Measurements from ENCODE around the gene ERMAP.
"Not testable (repeated sequence)": the region's sequence is repeated elsewhere in the genome, so short reads cannot be mapped to it uniquely, and the experiment has no call there.

Gene ERMAP

GRCh38 chr1:42807056-42807668 is 9.8 kb upstream of the ERMAP start:
- FAIRE-seq: no peak

- not testable (repeated sequence) for FAIRE-seq
These were observed 2.1 kb upstream of the ERMAP start for GRCh38 chr1:42814815-42815214.

DNA sequence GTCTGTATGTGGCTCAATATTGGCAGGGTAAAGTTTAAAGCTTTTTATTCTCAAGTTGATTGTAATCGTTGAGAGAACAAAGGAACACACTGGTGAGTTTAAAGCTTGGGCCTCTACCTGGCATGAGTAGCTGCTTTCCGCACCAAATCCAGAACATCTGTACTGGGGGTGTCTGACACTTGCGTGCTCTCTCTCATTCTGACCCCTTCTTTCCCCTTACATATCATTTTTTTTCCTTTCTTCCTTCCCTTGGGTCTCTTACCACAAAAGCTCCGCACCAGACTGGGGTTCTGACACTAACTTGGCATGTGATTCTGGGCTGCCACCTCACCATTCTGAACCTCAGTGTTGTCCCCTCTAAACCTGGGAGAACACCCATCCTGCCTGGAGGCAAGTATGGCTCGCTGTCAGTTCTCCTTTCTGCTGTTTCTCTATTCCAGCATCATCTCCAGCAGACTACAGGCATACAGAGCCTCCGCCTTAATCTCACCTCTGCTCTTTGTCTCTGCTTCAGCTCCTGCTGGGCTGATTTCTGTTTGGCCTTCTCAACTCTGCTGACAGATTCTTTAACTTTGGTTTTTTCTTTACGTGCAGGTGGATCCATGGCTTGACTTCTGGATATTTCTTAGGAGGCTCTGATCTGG is 859 bp upstream of the ERMAP start:
- FAIRE-seq: no peak

- no peak for FAIRE-seq
These were observed 482 bp downstream of the ERMAP start for GRCh38 chr1:42817440-42817767.

GRCh38 chr1:42817976-42818375 is 1.1 kb downstream of the ERMAP start:
- FAIRE-seq: no peak

GRCh38 chr1:42820813-42821212 is 3.9 kb downstream of the ERMAP start:
- FAIRE-seq: no peak

- FAIRE-seq: peak; percentile 81
These were observed 4.8 kb downstream of the ERMAP start for GRCh38 chr1:42821690-42822089.

GRCh38 chr1:42822800-42823392 is 6.0 kb downstream of the ERMAP start:
- no peak for FAIRE-seq

GRCh38 chr1:42824481-42825035 is 7.6 kb downstream of the ERMAP start:
- FAIRE-seq: no peak

DNA sequence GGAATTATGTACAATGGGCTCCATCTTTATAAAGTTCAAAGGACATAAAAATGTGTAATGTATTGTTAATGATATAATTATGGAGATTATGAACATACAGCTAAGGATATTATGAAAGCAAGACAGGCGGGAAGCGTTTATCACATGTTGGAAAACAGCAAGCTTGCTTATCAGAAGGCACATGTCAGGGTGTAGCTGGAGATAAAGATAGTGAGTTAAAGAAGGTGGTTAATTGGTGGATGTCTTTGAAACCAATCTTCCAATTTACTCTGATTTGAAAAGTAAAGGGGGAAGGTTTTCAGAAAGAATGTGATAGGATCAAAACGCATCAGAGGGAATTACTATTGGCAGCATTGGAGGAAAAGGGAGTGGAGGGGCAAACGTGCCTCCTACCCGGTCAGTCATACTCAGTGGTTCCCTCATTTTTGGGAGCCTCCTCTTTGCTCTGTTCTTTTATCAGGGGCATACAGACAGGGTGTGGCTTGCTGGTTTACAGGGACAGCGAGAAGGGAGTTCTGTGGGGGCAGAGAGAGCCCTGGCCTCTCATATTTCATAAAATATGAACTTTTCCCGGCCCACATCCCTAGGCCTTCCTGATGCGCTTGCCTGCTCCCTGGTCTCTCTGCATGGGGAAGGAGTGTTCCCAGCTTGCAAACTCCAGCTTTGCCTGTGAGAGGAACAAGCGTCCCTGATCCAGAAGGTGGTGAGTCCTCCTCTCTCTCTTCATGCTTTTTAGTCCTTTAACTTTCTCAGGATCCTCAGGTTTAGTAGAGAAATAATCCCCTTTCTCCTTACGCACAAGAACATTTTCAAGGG is 8.3 kb downstream of the ERMAP start:
- FAIRE-seq: no peak

GRCh38 chr1:42830631-42831030 is 13.7 kb downstream of the ERMAP start:
- FAIRE-seq: no peak

GRCh38 chr1:42831273-42831672 is 14.4 kb downstream of the ERMAP start:
- FAIRE-seq: no peak

DNA sequence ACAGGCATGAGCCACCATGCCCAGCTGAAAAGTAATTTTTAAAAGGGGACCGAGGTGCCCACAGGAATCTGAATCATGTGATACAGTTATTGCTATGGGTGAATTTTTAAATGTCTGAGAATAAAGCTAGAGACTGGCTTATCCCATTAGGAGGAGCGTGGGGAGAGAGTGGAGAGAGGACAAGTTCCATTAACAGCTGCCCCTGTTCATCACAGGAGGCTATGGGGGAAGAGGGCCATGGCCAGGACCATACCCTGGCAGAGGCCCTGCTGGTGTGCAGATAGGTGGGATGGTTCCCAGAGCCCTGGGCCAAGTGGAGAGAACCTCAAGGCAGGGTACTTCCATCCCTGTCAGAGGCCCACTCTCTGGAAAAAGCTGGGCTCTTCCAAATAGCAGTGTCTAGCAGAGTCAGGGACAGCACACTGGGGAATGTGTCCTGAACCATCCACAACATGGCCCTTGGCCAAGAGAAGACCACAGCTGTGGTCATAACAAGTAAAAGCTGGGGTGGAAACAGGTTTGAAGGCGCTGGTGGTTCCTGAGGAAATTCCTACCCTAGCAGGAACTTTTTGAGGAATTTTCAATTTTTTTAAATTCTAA is 15.8 kb downstream of the ERMAP start:
- FAIRE-seq: no peak

DNA sequence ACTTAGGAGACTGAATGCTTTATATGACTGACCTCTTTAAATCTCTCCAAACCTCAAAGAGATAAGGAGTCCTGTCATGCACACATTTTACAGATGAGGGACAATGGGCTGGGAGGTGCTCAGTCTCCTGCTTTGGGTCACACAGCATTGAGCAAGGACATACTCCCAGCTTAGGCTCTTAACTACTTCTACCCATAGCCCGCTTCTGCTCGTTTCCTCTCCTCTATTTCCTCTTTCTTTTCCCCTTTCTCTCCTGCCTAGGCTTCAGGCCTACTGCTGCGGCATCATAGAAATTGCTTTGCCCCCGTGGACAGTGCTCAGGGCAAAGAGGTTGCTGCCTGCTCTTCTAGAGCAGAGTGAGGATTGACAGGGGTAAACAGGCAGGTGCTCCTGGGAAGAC is 17.1 kb downstream of the ERMAP start:
- no peak for FAIRE-seq

GRCh38 chr1:42834803-42835202 is 17.9 kb downstream of the ERMAP start:
- no peak for FAIRE-seq

- FAIRE-seq: no peak
These were observed 18.5 kb downstream of the ERMAP start for GRCh38 chr1:42835422-42835821.

DNA sequence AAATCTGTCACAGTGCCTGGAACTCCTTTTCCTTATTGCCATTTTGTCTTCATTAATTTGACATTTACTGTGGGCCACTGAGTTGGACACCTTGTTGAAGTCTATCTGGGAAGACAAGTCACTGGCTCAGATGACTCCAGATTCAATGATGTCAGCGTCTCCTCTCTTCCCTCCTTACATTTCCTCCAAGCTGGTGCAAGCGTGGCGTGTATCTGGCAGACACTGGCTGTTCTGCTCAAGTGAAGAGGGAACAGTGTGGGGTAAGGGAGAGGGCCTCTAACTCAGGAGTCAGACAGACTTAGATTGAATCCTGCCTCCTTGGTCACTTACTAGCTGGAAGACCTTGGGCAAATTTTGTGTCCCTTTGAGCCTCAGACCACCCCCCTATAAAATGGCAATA is 20.8 kb downstream of the ERMAP start:
- FAIRE-seq: no peak

DNA sequence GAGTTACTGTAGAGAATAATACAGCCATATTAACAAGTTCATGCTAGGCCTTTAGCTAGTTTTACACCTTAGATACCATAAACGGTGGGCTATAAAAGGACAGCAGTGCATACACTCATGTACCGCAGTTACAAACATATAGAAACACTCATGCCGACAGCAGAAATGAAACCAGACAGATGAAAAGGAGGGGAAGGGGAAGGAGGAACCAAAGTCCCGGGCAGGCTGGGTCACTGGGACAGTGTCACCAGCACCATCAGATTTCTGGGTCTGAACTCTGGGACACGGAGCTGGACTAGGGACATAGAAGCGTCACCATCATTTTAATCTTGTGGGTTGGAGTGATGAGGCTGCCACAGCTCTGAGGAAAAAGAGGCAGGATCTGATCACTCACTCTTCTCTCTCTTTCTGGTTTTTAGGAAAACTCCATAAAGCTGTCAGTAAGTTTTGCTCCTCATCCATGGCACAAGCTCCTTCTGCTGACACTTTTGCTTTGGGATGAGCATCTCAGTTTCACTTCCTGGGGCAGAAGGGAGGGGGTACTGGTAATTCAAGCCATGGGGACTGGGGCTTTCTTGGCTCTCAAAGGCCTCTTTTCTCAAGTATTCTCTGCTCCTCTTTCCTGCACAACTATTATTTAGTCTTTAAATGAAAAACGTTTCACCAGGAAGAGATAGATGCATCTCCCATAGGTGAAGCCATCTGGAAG is 21.7 kb downstream of the ERMAP start:
- FAIRE-seq: no peak

DNA sequence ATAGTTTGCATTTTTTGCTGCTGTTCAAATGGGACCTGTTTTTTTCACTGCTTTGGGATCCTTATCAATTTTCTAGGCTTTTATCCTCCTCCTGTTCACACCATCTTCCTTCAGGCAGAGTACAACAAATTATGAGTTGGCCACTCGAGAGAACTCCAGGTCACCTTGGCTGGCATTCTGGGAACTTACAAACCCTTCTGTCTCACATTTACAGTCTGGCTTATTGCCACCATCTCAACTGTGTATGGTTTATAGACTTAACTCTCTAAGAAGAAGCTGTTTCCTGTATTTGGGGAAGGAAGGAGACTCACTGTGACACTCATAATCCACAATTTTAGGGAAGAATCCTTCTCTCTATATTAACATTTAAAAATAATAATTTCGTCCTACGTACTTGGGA is 24.1 kb downstream of the ERMAP start:
- no peak for FAIRE-seq

DNA sequence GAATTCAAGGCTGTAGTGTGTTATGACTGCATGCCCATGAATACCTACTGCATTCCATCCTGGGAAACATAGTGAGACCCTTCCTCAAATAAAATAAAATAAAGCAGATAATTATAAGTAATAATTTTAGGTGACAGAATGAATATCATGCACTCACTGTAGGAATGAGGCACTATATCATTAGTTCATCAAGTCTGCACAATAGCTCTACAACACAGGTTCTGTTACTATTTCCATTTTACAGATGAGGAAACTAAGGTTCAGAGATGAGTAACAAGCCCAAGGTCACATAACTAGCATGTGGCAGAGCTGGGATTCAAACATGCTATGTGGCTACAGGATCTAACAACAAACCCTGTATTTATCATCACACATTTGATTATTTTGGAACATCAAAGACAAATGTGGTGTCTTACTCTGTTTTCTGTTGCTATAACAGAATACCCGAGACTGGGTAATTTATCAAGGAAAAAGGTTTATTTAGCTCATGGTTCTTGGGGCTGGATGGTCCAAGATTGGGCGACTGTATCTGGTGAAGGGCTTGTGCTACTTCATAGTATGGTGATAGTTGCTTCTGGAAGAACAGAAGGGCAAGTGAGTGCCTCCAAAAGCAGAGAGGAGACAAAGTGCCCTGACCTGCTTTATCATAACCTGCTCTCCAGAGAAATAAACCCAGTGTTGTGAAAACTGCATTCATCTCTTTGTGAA is 24.7 kb downstream of the ERMAP start:
- FAIRE-seq: no peak

DNA sequence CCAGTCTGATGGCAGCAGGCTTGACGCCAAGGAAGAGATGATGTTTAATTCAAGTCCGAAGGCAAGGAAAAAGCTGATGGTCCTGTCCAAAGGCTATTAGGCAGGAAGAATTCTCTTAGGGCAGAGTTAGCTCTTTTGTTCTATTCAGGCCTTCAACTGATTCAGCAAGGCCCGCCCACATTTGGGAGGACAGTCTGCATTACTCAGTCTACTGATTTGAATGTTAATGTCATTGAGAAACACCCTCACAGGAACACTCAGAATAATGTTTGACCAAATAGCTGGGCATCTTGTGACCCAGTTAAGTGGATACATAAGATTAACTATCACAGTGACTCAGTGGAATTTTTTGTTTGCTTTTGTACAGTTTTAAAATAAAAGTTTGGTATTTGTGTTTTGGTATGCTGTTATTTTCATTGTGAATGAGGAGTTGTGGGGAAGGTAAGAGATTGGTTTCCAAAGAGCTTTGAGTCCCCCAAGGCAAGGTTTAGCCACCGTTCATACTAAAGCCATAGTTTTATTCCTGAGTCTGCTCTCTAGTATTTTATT is 27.7 kb downstream of the ERMAP start:
- no peak for FAIRE-seq

Data from colon (tissue), 2 donors.